ENCODE measurements around the gene CSKMT. TPM values are rescaled to one million over a fixed set of nuclear protein-coding genes. Genes with fewer than 3 reads are reported as not detected.

Gene CSKMT
- total and polyA plus RNA-seq, 8 donors = 3.5 to 25.5 (median 7.6) TPM; not detected in 1

- Histone ChIP-seq H3K4me1 (peaks cover 52 to 81% (median 69%) of the 10 kb centered on the region in 4 donors), H3K36me3 (peaks cover 15 to 30% (median 29%) of the 10 kb centered on the region in 4 donors), H3K9me3 (no peaks in the 10 kb centered on the region), H3K4me3 (peak overlapping the region; percentile 46 to 53 (median 53)), H3K27ac (peak overlapping the region; percentile 75 to 99 (median 89)), H3K27me3 (no peaks in the 10 kb centered on the region)
- intact Hi-C loops (cut with DNase I; ENCODE audit: low total_unique reads) = no loop called here
- 62 to 74% (median 73%) methylated on average over 5 of the region's 5 CpGs for WGBS, 5 donors
- TF ChIP-seq POLR2A (IDR thresholded peaks at IDR 0.05) = no peak
- no peak for TF ChIP-seq EP300 (IDR thresholded peaks at IDR 0.05)
- no peak for TF ChIP-seq CTCF (IDR thresholded peaks at IDR 0.05)
- no peak for TF ChIP-seq POLR2AphosphoS5 (IDR thresholded peaks at IDR 0.05)
- no peak for DNase-seq
These were observed 43.3 kb downstream of the CSKMT start for GRCh38 chr11:62708392-62708791.

- no peaks in the 10 kb centered on the region for H3K9me3 ChIP-seq
- H3K27me3 ChIP-seq = no peaks in the 10 kb centered on the region
These were observed 43.7 kb downstream of the CSKMT start for GRCh38 chr11:62708793-62709192.

GRCh38 chr11:62709247-62710000 is 44.3 kb downstream of the CSKMT start:
- Histone ChIP-seq H3K27me3 (no peaks in the 10 kb centered on the region), H3K4me3 (peak overlapping the region; percentile 46 to 53 (median 53)), H3K4me1 (peaks cover 61 to 91% (median 78%) of the 10 kb centered on the region in 4 donors), H3K9me3 (no peaks in the 10 kb centered on the region), H3K27ac (peak overlapping the region; percentile 75 to 99 (median 89)), H3K36me3 (peaks cover 25 to 41% (median 39%) of the 10 kb centered on the region in 4 donors)
- peak; percentile 98 to 100 for DNase-seq
- intact Hi-C loops (cut with DNase I; ENCODE audit: low total_unique reads) = no loop called here
- 0 to 1% (median 1%) methylated on average over 32 to 47 of the region's 47 CpGs for WGBS, 5 donors
- TF ChIP-seq POLR2AphosphoS5 (IDR thresholded peaks at IDR 0.05) = peak; percentile 68 to 94 (median 71)
- TF ChIP-seq EP300 (IDR thresholded peaks at IDR 0.05) = no peak
- peak in 2 of 7 experiments; percentile 6 to 10 for TF ChIP-seq CTCF (IDR thresholded peaks at IDR 0.05)
- peak in 1 of 4 donors; percentile 6 for TF ChIP-seq POLR2A (IDR thresholded peaks at IDR 0.05)

More at GRCh38 chr11:62708793-62709192, 43.7 kb downstream of the CSKMT start:
- DNase-seq = peak; percentile 36 to 72
- peaks cover 54 to 85% (median 73%) of the 10 kb centered on the region in 4 donors for H3K4me1 ChIP-seq
- TF ChIP-seq POLR2AphosphoS5 (IDR thresholded peaks at IDR 0.05) (no peak), EP300 (IDR thresholded peaks at IDR 0.05) (no peak), CTCF (IDR thresholded peaks at IDR 0.05) (no peak), POLR2A (IDR thresholded peaks at IDR 0.05) (no peak)
- H3K4me3 ChIP-seq = peak overlapping the region; percentile 46 to 53 (median 53)
- H3K36me3 ChIP-seq = peaks cover 19 to 34% (median 33%) of the 10 kb centered on the region in 4 donors
- peak overlapping the region; percentile 75 to 99 (median 89) for H3K27ac ChIP-seq
- intact Hi-C loops (cut with DNase I; ENCODE audit: low total_unique reads) = no loop called here
- WGBS, 5 donors = 0 to 2% (median 0%) methylated on average over 7 of the region's 7 CpGs

GRCh38 chr11:62710001-62710345 is 44.9 kb downstream of the CSKMT start:
- WGBS, 5 donors = 50 to 57% (median 56%) methylated on average over 4 to 7 of the region's 7 CpGs
- H3K27me3 ChIP-seq = no peaks in the 10 kb centered on the region
- peak overlapping the region; percentile 46 to 53 (median 53) for H3K4me3 ChIP-seq
- DNase-seq = peak; percentile 45 to 59
- TF ChIP-seq POLR2AphosphoS5 (IDR thresholded peaks at IDR 0.05) (no peak), EP300 (IDR thresholded peaks at IDR 0.05) (no peak), POLR2A (IDR thresholded peaks at IDR 0.05) (no peak), CTCF (IDR thresholded peaks at IDR 0.05) (no peak)
- H3K4me1 ChIP-seq = peaks cover 62 to 91% (median 81%) of the 10 kb centered on the region in 4 donors
- peak overlapping the region; percentile 75 to 99 (median 89) for H3K27ac ChIP-seq
- peaks cover 31 to 46% (median 45%) of the 10 kb centered on the region in 4 donors for H3K36me3 ChIP-seq
- H3K9me3 ChIP-seq = no peaks in the 10 kb centered on the region
- intact Hi-C loops (cut with DNase I; ENCODE audit: low total_unique reads) = no loop called here
